GM18519 (cell line): ENCODE results near the gene PHIP.

Source experiments
- ATAC-seq: cut with Tn5 transposase; IDR thresholded peaks from one replicate; pipeline ENCODE4 v1.9.1; 2021; ENCODE audit warnings: mild to moderate bottlenecking, moderate library complexity; ENCODE audit not compliant: unreplicated experiment, low FRiP score

Gene PHIP

DNA sequence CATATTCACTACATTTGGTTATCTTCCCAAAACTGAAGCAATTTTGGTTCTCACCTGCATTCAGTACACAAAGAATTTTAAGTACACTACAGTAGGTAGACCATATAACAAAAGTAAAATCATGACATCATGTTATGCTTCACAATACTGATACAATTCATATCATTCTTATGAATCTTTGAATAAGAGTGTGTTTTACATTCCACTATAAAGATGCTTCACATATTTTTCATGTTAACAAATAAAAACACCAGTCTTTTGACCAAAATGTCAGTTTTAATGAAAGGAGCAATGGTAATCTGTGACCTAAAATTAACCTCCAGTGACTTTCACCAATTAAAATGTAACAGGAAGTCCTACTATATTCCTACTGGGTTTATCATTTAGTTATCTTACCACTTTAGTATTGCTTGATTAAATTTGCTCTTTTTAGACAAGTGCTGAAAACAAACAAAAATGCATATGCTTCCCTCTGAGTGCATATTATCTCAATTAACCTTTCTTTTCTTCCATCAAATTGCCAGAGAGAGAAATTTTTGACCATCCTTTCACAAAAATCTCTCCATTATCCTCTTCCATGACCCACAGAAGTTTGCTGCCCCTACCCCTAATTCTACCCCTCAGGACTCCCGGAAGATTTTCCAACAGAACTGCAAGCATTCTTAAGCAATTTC, 49.3 kb downstream of the PHIP start:
- ATAC-seq: no peak

DNA sequence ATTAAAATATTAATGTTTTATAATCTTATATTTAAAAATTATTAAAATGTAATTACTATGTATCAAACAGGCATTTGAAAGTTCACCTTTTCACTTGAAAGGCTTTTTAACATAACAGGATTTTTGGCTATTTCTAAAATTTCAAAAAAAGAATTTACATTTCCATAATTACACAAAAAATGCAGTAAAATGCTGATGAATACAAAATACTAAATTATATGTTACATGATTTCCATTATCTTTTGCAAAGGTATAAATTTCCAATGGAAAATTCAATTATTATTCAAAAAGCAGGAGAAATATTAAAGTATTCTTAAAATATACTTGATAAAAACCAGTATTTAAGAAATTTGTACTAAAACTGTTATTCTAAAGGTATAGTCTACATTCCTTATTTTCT, 66.1 kb downstream of the PHIP start:
- no peak for ATAC-seq

DNA sequence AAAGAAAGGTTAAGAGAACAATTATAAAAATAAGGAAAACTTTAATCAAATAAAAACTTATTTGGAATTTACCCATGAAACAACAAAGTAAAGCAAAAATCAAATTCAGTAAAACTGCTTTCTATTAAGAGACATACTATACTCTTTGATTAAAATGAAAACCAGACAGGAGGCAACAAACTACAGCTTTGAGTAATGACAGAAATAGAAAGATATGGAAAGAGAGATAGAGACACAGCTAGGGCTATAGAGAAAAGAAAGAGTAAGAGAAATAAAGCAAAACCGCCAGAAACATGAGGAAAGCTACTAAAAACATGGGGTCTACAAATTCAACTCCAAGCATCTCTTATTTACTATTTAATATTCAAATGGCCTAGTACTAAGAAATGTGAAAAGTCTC, 67.6 kb downstream of the PHIP start:
- no peak for ATAC-seq

DNA sequence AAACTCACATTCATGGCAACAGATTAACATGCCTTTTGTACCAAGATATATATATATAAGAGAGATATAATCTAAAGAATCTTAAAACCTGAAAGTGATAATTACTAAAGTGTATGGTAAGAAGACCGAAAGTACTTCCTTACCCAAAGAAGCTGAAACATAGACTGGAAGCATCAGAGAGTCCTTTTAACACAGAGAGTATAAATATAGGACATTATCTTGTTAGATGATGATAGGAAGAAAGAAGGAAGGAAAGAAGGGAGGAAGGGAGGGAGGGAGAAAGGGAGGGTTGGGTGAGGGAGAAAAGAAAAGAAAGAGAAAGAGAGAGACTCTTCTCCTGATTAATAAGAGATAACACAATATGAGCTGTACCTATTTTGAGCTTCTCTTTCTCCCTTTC, 68.2 kb downstream of the PHIP start:
- ATAC-seq: no peak

DNA sequence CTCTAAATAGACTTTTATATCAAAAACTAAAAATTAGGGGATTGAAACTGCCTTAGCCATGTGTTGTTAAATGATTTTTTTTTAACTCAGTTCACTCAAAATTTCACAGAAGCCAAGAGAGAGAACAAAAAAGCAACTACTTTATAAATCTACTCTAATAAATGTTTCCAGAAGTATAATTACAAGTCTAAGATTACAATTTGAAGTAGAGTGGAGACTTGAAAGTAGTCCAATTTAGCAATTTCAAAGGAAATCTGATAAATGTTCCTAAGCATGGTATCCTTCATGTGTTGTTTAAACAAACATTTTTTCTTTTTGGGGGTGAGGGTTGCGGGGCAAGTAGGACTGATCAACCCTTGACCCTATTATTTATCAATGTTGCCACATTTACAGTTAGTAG, 72.6 kb downstream of the PHIP start:
- no peak for ATAC-seq

DNA sequence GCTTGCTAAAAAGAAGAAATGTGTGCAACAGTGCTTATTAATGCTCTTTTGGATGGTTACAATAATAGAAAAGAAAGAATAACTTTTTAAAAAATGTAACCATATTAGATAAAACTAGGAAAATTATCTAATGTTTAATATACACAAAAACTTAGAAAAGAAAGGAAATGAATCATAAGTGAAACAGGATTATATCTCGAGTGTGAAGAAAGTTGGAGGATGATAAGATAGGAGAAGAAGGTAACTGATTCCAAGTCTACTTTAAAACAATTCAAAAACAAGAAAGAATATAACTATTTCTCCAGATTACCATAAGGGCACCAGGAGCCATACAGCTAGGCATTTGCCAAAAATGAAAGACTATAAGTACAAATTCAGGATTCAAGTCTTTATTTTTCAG, 73.0 kb downstream of the PHIP start:
- ATAC-seq: no peak

DNA sequence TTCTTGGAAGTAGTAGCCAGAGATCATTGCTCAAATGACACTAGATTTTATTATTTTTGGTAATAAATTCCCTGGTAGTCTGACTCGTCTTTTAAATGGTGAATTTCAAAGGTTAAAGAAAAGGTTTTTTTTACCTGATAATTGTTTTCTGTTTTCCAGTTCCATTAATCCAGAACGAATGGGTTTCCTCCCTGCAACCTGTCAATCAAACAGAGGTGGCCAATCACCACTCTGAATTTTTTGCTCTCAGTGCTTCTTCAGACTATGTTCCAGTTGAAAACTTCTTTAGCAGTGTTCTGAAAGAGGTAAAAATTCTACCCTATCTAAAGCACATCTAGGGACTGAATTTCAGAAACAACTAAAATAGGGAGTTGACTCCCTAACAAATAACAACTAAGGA, 73.8 kb downstream of the PHIP start:
- ATAC-seq: no peak

DNA sequence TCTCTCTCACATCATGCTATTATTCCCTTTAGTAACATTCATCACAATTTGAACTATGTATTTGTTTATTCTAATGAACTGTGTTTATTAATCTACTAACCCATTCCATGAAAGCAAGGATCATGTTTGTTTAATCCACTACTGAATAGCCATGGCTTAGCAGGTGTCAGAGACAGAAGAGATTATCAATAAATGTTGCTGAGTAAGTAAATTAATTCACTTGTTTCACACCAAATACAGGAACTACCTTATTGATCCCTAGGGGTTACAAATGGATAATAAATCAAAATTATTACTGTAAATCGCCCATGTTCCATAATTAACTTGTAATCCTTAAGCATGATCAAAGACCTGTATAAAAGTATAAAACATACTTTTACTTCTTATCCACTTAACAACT, 76.6 kb downstream of the PHIP start:
- no peak for ATAC-seq

DNA sequence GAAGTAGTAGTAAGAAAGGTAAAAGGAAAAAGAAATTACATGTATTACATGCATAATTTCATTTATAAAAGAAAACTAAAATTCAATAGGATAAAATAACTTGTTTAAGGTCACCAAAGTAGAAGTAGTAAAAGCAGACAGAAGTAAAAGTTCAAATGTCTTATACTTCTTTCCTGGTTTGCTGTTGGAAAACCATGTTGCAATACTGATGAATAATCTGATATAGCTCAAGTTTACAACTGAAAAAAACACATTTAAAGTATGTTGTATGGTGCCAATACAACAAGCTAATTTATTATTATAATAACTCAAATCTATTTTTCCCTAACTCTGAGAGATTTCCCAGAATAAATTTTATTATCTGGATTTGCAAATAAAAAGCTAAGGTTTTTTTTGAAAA, 78.3 kb downstream of the PHIP start:
- no peak for ATAC-seq

DNA sequence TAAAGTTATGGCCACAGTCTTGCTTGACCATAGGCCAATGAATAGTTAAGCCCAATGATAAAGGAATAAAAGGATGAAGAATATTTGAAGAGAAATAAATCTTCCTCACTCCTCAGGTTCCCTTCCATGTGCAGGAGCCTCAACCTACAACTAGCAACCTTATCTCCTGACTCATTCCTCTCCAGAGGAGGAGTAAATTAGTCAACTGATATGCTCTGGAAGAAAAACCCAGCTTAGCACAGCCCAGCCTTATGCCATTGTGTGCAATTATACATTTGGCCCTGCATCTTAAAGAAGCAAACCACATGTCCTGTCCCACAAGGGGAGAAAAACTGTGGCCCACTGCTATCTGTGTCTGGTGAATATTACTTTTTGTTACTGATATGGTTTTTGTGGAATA, 82.1 kb downstream of the PHIP start:
- ATAC-seq: no peak

DNA sequence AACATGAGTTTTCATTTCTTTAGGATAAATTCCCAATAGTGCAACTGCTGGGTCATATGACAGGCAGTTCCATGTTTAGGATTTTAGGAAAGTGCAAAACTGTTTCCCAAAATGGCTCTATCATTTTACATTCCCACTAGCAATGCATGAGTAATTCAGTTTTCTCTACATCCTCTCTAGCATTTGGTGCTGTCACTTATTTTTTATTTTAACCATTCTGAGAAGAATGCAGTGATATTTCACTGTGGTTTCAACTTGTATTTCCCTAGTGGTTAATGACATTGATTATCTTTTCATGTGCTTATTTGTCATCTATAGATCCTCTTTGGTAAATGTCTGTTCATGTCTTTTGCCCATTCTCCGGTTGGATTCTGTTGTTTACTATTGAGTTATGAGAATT, 82.7 kb downstream of the PHIP start:
- ATAC-seq: no peak

DNA sequence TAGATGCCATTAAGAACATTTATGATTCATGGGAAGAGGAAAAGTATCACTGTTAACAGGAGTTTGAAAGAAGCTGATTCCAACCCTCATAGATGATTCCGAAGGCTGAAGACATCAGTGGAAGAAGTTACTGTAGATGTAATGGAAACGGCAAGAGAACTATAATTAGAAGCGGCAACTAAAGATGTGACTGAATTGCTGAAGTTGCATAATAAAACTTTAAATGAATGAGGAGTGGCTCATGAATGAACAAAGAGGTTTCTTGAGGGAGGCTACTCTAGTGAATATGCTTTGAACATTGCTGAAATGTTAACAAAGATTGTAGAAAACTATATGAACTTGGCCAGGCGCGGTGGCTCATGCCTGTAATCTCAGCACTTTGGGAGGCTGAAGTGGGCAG, 84.1 kb downstream of the PHIP start:
- ATAC-seq: no peak

DNA sequence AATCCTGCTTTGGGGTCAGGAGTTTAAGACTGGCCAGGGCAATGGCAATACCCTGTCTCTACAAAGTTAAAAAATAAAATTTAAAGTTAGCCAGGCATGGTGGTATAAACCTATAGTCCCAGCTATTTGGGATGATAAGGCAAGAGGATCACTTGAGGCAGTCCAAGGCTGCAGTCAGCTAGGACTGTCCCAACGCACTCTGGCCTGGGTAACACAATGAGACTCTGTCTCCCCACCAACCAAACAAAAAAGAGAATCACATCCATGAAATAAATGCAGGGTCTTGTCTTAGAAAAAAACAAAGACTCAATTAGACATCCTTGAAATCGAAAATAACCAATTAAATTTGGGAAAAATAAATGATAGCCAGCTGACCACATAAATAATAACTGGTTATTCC, 88.9 kb downstream of the PHIP start:
- no peak for ATAC-seq

DNA sequence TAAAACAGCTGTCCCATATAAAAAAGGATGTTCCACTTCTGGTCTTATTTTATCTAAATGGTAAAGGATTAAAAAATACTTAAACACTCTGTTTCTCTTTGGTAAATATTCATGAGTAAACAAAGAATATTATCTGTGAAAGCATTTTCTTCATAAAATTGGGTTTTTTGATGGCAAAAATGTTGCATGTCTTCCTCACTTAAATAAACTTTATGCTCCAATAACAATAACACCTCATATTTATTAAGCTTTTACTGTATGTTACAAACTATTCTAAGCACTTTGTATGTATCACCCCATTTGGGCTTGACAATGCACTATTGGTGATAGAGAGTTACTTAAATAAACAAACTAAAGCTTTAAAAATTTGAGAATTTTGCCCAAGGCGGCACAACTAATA, 91.9 kb downstream of the PHIP start:
- ATAC-seq: no peak

DNA sequence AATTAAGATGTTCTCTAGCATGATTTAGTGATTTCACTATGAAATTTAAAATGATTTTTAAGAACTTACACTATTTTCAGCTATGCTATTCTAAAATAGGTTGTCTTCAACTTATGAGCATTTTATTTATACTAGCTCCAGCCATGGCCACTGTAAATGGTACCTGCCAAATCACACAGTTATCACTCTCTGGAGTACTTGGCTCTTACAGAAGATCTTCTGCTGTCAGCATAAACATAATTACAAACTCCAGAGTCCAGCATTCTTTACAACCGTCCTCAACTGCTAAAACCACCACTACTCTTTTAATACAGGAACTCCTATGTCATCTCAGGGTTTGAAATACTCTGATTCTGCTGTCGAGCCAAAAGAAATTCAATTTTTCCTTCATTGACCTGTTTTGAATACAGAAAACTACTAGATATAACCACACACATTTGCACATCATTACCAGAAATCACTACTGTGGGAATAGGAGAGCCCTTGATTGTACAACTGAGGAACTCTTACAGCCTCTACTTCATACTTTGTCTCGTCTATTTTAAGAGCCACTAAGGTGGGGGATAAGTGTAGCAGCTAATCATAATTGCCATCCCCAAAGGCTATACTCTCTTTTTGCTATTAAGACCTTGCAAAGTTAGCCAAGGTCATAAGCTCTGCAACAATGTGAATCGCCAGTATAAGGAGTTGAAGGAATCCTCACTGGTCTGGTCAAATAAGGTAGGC, 93.7 kb downstream of the PHIP start:
- ATAC-seq: no peak

DNA sequence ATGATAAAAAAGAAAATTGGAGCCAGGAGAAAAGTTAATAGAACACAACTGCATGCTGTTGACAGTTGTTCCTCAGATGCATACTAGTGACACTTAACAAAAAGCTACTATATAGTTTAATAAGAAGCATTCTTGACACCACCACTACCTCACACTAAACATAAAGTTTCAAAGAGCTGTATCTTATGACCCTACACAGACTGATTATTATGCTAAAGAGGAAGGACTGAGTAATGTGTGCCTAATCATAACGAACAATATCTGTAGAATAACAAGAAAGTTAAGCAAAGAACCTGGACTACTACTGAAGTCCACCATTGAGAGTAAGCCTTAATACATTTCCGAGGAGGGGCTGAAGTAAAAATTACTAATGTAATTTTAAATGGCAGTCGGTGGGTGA, 110.9 kb downstream of the PHIP start:
- no peak for ATAC-seq

DNA sequence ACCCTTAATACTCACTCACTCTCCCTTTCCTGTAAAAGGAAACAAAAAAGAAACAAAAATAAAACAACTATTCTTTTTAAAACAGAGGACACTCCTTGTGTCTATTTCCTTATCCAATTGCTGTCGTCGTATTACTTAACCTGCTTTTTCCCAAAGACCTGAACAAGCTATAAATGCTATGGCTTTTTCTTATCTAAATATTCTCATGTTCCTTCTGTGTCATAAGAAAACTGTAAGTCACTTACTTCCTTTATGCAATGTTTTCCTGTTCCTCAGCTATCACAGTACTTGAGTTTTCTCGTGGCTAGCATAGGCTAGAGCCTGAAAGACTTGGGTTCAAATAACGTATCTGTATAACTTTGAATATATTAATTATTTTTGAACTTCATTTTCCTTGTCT, 111.5 kb downstream of the PHIP start:
- ATAC-seq: no peak

DNA sequence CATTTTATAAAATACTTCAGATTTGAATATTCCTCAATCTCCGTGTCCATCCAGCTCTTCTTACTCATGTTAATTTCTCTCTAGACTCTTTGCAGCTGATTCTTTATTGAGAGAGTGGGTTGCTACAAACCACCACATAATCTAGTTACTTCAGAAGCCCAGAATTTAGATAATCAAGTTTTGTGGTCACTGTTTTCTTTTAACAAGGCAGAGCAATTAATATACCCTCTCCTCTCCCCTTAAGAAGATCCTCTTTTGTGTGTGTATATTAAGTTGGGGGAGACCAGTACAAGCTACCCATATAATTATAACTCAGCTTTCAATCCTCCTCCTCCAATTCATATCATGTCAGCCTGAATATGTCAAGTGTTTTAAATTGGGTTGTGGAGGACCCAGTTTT, 115.6 kb downstream of the PHIP start:
- no peak for ATAC-seq

DNA sequence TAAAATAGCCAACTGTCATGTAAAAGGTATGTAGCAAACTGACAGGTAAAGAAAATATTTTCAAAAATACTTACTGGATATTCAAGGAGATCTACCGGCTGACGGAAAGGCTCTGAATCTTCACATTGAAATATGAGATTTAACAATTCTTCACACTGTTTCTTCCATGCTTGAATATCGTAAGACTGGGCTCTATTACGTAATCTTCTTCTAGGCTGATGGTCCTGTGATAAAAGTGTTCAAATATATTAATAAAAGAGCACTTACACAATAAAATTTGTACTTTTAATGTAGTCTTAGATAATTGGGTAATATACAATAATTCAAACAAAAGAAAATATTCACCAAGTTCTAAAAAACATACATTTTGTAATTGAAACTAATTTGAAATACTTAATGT, 123.3 kb downstream of the PHIP start:
- ATAC-seq: no peak

DNA sequence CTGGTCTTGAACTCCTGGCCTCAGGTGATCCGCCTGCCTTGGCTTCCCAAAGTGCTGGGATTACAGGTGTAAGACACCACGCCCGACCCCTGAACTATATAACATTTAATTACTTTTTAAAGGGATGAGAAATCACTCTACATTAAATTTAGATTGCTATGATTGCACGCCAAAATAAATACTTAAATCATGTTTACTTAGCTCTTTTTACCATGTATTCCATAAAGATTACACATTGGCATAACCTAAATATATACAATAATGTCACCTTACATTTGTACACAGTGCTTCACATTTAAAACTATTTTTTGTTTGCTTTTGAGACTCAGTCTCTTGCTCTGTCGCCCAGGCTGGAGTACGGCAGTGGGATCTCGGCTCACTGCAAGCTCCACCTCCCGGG, 124.3 kb downstream of the PHIP start:
- ATAC-seq: no peak

DNA sequence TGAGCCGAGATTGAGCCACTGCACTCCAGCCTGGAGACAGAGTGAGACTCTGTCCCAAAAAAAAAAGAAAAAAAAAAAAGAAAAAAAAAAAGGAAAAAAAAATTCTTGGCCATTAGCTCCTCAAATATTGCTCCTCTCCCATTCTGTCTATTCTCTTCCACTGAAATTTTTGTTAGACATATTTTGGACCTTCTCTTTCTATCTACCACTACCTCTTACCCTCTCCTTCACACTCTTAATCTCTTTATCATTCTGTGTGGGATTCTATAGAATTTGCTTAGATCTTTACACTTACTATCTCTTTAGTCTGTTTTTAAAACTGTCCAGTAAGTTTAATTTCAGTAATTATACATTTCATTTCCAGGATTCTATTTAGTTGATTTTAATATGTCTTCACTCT, 125.7 kb downstream of the PHIP start:
- ATAC-seq: no peak

DNA sequence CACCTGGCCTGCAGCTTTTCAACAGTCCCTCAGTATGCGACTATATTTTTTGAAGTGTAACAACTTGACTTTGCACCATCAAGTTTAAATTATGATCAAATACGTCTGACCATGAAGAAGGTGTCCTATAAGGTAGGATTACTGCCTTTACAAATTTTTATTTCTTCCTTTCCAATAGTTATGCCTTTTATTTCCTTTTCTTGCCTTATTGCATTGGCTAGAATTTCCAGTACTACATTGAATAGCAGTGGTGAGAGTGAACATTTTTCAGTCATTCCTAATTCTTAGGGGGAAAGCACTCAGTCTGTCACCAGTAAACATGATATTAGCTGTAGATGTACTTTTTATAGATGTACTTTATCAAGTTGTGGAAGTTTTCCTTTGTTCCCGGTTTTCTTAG, 129.3 kb downstream of the PHIP start:
- no peak for ATAC-seq

DNA sequence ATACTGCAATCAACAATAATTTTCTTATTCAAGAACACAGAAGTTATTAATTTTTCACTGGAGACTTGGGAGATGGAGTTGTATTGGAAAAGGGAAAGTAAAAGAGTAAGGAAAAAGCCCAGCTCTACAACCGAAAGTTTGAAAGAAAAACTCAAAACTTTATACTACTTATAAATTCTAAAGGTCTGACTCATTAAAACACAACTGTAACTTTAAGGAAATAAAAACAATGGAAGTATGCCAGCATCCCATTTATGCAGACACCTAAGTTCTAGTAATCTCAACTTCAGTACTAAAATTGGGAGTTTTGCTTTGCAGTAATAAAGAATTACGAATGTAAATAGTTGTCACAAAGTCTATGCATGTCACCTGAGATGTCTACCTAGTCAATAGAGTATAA, 130.1 kb downstream of the PHIP start:
- no peak for ATAC-seq
